Measurements from ENCODE around the gene DPYSL4.

DNA sequence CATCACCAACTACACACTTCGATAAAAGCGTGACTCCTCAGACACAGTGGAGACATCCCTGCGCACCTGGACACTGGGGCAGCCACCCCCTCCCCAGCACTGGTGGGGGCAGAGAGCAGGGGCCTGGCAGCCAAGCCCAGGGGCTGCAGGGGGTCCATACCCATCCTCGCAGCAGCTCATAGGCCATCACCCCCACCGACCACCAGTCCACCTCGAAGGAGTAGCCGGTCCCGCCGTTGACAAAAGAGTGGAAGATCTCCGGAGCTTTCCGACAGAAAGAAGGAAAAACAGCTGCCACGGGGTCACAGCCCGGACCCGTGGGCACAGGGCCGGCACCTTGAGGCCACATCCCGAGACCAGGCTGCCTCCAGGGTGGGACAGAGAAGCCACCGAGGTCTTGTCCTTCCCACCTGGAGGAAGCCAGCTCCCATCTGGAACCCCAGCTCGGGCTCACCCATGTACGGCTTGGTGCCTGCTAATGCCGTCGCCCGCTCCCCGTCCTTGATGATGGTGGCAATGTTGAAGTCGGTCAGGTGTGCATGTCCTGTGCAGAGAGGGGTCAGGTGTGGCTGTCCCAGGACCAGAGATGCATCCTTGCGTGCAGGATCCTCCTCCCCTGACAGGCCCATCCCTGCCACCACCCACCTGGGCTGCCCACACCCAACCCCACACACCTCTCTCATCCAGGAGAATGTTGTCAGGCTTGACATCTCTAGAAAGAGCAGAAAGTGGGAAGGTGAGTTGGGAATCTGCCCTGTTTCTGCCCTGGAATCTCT lies 38.5 kb downstream of the DPYSL4 start:
- TF ChIP-seq CTCF (IDR thresholded peaks at IDR 0.05) = no peak
- TF ChIP-seq POLR2A (IDR thresholded peaks at IDR 0.05) = no peak

Measured in Peyer's patch (tissue), 4 donors.